HG03342 (cell line): Measurements from ENCODE around the gene TSPAN5.

Source experiments
- ATAC-seq: cut with Tn5 transposase; IDR thresholded peaks from one replicate; pipeline ENCODE4 v1.9.1; 2021; ENCODE audit warnings: mild to moderate bottlenecking, moderate library complexity; ENCODE audit not compliant: unreplicated experiment

The TSPAN5 gene

DNA sequence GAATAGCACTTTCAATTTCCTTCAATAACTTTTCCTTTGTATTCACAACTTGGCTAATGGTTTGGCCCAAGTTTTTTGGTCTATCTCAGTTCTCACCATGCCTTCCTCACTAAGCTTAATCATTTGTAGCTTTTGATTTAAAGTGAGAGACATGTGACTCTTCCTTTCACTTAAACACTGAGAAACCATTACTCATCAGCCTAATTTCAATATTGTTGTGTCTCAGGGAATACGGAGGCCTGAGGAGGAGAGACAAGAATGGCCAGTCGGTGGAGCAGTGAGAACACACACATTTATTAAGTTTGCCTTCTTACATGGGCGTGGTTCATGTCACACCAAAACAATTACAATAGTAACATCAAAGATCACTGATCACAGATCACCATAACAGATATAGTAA, 56.7 kb downstream of the TSPAN5 start:
- peak; percentile 67 for ATAC-seq

DNA sequence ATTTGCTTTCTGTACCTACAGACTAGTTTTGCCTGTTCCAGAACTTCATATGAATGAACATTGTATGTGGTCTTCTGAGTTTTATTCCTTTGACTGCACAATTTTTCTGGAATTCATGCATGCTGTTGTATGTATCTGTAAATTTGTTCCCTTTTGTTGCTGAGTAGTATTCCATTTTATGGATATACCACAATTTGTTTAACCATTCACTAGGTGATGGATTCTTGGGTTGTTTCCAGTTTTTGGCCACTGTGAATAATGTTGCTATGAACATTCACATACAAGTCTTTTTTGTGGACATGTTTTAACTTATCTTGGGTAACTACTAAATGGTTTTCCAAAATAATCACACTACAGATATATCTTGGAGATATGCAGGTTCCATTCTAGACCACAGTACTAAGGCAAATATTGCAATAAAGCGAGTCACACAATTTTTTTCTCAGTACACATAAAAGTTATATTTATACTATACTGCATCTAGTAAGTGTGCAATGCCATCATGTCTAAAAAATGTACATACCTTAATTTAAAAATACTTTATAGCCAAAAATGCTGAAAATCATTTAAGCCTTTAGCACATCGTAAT, 58.7 kb downstream of the TSPAN5 start:
- no peak for ATAC-seq

DNA sequence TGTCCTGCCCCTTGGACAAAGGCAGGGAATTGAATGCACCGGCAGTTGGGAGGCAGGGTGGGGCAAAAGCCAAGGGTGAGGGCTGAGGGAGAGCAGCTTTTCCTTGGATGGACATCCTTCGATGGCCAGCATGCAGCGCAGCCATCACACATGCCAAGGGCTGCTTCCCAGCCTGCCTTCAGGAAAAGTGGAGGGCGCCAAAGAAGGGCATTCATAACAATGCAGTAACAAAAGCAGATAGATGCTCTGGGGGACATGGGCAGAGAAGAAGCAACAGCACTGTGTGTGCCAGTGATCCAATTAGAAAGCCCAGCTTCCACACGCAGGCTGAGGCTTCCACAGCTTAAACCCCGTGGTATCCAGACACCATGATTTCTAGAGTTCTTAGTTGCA, 71.5 kb downstream of the TSPAN5 start:
- no peak for ATAC-seq

DNA sequence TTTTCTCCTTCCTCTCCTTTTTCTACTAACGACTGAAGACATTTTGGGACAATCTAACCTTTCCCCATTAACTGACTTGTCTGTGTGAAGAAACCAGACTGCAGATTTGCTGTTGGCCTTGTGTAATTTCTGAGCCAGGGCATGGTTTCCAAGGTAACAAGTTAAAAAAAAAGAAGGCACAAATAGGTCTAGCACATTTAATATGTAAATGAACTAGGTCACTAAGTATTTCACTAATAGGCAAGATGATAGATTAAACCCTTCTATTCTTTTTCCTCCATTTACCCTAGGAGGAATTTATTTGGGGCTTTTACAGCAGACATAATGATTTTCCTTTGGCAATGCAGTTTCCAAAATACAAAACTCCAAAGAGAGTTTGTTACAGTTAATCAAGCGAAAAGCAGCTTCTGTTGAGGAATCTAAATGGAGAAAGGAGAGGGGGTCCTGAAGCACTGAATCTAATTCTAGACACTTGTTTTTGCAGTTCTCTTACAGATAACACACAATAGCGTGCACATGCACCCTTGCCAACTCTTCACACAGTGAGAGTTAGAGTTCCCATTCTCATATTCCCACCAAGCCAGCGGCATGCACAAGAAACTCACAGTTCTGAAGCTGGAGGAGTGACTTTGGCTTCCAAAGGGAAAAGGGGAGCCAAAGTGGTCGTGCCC, 72.0 kb downstream of the TSPAN5 start:
- no peak for ATAC-seq

DNA sequence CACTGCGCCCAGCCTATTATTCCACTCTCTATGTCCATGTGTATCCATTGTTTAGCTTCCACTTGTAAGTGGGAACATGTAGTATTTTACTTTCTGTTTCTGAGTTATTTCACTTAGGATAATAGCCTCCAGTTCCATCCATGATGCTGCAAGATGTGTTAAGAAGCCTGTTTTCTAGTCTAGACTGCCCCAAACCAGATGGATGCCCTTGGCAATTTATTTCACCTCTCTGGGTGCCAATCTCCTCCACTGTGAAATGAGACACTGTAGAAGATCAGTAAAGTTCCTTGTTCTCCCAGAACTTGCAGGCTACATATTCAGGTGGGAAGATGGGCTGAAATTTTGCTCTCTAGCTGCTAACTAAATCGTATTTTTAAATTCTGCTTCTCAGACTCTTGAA, 72.8 kb downstream of the TSPAN5 start:
- no peak for ATAC-seq

DNA sequence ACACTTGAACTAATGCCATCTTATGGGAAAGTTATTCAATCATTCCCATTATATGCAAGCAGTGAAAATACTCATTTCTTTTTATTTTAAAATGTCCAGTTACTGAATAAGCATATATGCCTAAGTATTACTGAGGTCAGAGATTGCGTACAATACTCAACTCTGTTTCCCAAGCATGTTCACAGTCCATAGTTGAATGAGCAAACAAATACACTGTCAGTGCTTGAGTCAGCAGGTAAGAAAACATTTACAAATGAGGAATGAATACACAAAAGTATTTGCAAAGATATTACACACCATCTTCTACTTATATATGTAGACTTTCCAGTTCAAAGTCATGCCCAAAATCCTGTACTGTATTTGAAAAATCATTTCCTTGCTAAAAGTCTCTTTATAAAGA, 74.1 kb downstream of the TSPAN5 start:
- ATAC-seq: no peak

DNA sequence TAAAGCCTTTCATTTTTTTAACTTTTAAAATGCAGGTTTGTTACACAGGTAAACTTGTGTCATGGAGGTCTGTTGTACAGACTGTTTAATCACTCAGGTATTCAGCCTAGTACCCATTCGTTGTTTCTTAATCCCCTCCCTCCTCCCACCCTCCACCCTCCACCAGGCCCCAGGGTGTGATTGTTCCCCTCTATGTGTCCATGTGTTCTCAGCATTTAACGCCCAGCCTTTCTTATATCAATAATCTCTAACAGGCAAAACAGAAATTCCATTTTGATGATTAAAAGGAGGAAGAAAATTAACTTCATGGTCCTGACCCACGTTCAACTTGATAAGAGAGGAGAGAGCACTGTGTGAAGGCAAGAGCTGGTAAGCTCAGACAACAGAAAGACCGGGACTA, 75.1 kb downstream of the TSPAN5 start:
- ATAC-seq: no peak

DNA sequence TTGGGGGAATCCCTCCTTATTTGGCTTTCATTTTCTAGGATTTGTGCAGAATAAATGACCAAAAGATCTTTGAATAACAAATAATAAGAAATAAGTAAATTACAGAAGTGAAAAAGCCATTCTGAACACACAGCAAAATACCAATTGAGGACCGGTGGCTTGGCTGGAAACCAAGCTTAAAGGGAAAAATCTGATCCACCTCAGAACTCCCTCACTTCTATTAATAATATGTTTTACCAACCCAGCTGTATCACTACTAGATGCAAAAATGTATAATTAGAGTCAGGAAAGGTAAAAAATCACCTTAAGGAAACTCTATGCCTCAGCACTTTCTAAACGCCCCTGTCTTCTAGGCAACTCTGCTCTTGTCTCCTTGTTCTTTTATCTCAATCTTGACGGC, 77.3 kb downstream of the TSPAN5 start:
- ATAC-seq: no peak

DNA sequence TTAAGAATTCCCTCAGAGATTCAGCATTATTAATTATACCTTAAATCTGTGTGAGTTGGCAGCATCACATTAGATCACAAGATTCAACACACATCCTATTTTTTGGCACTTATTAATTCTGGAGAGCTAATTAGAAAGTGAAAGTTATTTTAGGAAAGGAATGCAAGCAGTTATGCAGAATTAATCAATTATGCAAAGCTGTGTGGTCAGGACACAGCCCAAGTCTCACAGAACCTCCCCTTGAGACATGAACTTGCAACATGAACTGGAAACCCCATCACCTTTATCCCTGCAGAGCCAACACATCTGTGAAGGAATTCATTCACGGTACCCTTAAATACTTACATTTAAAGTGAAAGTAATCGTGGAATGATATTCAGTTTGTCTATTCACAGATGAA, 80.5 kb downstream of the TSPAN5 start:
- ATAC-seq: no peak

DNA sequence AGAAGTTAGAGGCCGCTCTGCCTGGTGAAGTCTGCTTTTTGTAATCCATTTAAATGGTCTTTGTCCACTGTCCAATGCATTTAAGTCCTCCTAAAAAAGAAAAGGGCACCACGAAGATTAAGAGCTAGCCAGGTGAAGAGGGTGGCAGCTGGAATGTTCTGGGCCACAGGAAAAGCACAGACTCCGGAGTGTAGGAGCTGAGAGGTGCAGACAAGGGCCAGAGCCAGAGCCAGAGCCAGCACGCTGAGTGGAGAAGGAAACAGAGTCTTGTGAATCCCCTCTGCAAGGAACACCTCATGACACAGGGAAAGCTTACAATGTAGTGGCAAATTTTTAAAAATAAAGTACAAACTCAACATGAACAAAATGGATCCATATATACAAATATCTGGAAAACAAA, 83.6 kb downstream of the TSPAN5 start:
- ATAC-seq: no peak

DNA sequence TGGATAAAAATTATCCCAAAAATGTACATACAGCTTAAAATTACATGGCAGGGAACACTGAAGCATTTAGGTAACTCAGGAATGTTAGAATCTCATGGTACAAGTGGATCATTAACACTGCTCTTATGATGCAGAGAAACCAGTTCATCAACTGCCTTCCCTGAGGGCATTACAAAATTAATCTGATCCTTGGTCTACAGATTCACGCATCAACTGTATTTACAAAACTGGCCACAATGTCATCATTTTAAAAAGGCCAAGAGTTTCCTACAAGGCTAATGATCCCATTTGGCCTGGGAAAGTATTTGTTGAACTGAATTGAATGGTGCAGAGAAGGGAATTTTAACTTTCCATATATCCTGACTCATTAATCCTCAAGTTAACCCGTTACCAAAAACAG, 84.6 kb downstream of the TSPAN5 start:
- ATAC-seq: no peak

DNA sequence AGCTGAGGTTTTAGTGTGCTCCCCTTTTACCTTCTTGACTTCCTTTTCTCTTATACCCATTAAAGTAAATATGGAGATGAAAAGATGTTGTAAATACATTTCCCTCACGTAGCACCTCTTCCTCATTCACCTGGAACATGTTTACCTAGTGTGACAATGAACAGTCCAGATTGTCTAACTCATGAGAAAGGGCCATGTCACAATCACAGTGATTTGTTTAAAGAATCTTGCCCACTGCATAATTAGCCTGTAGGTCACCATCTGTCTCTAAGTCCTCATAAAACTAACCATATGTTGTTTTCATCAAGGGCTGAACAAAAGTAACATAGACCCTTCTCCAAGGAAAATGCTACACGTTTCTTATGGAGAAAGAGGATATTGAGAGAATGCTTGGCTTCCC, 85.7 kb downstream of the TSPAN5 start:
- ATAC-seq: no peak

DNA sequence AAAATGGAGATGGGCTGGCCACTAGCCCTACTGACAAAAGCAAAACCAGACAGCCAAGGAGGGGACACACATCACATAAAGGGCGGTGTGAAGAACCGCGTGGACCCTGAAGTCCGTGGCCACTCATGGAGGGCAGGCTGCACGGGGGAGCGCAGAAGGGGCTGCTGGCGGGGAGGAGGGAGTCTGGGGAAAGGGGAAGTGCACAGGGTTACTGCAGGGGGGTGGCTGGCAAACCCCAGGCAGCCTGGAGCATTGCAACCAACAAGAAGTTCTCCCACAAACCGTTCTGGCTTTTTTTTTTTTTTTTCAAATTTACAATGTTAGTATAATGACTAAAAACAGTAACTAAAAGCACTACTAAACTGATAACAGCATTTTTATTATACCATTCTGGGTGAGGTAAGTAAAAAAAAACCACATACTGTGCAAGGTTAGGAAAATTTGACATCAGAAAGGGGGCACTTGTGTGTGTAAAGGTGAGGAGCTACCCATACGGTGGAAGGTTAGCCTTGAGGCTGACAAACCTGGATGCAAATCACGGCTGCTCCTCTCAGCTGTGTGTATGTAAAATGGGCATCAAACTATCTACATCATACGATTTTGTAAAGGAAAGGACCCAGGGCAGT, 87.1 kb downstream of the TSPAN5 start:
- ATAC-seq: no peak

DNA sequence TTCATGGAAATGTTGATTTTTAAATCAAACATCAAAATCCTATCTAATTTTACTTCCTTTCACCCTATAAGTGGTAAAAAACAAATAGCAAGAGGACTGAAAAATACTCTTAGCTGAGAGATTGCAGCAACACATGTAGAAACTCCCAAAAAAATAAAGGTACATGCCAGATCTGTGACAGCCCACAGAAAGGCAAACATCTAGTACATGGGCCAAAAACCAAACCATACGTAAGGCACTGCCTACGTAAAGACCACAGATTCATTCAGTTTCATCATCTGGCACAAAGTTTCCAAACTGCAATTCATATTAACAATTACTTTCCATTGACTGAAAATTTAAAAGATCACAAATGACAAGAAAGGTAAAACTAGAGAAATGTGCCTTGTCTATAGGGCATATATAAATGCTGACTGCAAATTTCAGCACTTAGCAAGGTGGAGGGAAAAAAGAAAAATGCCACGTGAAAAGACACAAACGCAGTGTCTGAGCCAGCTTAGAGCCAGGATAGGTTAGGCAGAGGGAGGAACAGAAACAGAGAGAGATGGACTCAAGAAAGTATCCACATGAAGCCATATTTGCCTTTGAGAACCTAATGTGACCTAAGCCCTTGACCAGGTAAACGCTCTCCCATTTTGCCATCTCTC, 88.1 kb downstream of the TSPAN5 start:
- ATAC-seq: no peak

DNA sequence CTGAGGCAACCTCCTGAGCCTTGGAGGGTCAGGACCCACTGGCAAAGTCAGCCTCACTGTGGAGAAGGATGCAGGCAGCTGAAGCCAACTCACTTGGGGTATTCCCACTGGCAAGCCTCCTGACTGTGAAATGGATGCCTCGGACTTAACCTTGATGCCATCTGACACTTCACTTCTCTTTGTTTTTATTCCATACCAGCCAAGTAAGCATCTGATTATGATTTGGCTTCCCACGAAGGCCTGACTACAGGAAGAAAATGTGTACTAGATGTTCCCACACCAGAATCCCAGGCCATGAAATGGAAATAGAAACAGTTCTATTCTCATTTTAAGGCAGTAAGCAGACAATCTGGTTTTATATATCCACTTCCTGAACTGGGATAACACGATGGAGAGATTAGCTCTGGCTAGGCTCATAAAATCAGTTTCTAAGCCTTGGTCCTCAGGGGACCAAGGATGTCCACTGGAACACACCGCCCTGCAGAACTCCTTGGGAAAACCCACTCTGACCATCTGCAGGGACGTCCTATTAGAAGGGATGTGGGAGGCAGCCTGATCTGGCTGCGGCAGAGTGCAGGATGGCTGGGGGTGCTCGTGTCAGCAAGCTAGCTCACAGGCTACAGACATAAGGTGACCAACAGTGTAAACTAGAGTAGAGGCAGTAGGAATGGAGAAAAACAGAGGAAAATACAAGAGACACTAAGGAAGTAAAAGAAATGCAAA, 89.3 kb downstream of the TSPAN5 start:
- no peak for ATAC-seq

DNA sequence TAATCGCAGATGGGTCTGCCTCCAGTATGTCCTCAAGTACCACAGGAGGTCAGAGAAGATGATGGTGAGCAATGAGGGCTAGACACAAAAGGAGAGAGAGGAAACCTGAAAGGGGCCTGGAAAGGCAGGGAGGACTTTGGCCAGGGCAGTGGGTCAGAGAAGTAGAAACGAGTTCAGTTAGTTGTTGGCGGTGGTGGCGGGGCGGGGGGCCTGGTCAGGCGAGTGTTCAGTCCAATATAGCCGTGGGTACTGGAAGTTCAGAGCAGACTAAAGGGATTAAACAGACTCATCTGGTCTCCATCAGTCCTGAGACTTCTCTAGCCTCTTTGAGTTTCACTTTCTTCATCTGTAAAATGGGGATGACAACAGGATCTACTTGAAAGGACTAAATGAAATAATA, 90.8 kb downstream of the TSPAN5 start:
- no peak for ATAC-seq

DNA sequence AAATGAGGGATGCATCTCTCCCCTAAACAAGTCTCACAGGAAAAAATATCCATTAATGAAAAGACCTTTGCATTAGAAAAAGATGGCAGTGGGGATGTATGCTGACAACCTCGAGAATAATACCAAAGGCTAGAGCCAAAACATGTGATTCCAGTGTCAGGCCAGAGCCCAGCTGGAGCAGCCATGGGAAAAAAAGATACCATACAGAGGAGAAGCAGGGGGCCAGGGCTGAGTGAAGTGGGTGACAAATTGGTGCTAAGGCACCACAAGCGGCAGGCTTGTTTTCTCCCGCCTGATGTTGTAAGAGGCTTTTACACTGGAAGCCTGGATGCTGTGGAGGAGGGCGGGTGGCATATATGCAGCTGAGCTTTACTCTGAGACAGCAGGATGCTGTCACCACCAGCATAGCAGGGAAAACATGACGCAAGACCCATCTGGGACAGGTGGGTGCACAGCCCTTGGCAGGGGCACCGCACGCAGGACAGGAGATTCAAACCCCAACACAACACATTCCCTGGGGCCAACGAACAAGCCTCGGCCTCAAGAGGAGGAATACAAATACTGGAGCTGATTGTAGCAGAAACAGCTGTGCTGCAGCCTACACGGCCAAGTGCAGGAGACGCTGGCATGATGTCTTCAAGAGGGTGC, 91.9 kb downstream of the TSPAN5 start:
- ATAC-seq: no peak

DNA sequence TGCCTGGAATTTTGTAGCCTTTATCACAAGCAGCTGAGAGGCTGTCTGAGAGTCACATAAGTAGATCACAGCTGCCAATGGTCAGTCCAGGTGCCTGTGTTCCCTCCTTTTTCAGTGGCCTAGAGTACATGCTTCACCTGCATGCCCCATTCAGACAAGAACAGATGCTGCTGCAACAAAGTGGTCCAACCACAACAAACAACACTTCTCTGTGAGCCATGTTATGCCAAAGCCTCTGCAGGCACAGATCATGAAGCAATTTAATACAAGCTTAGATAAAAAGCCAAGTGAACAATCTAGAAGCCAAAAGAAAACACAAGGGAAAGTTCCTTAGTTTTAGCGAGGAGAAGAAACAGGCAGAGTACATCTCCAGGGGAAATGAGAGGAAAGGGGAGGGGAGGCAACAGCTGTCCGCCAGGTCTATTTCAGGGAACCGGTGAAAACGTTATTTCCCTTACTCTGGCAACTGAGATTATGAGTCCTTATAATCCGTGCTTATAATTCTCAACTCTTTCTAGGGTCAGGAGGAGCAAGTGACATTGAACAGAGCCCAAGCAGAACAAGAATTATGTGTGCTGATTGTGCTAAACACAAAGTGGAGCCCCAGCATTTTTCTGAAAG, 92.6 kb downstream of the TSPAN5 start:
- ATAC-seq: no peak

DNA sequence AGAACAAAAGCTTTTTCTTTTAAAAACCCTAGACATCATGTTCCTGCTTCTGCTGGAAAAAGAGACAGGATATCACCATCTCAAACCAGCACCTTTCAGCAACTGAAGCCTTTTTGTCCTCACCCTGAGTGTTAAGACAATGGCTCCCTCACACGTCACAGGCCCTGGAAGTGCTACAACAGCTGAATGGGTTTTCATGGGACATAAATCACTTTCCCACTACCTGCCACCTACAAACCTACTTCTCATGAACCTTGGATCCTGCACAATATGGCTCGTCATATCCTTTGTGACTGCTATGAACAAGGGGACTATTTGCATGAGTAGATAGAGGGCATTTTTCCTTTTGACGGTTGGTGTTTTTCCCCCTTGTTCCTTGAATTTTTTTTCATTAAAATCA, 93.6 kb downstream of the TSPAN5 start:
- ATAC-seq: no peak

DNA sequence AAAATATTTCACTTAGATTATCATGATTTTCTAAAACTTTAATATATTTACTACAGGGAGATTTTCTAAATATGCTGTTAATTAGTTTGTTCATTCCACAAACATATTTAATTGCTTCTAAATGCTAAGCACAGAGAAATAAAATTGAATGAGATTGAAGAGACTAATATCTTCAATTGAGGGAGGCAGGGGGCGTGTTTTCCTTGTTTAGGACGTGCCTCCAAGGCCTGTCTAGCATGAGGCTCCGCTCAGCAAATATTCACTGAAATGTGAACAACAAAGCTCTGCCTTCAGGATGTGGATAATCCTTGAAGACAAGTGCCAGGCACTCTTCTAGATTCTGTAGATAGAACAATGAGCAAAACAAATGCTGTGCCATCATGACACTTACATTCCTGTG, 98.1 kb downstream of the TSPAN5 start:
- no peak for ATAC-seq
